ENCODE measurements around the gene REN. TPM values are rescaled to one million over a fixed set of nuclear protein-coding genes. Genes with fewer than 3 reads are reported as not detected.

REN gene
- total RNA-seq, 2 experiments from 2014 or later: not detected

GRCh38 chr1:204161609-204162493 lies 4.3 kb downstream of the REN start:
- no peak for ATAC-seq
- Mint-ChIP-seq H3K36me3 (no peaks in the 10 kb centered on the region), H3K9me3 (ENCODE audit: low read depth) (no peaks in the 10 kb centered on the region), H3K4me3 (no peak overlapping the region), H3K27me3 (peaks cover 3% of the 10 kb centered on the region), H3K27ac (no peak overlapping the region), H3K4me1 (no peaks in the 10 kb centered on the region)
- CTCF ChIA-PET: interaction anchor here (0.9 to 4.4 kb wide), 19 partner anchors 11 to 645 kb away, joined by 3 to 39 read pairs (median 5); partner anchors contain the start of genes ETNK2 and PLEKHA6
- DNase-seq: no peak

- CTCF ChIA-PET: interaction anchor here (2.6 kb wide), 1 partner anchor 206 kb away, joined by 8 read pairs; no protein-coding TSS in a partner anchor
- H3K9me3 Mint-ChIP-seq (ENCODE audit: low read depth): no peaks in the 10 kb centered on the region
- H3K4me3 Mint-ChIP-seq: no peak overlapping the region
- H3K27ac Mint-ChIP-seq: no peak overlapping the region
- no peaks in the 10 kb centered on the region for H3K36me3 Mint-ChIP-seq
- no peaks in the 10 kb centered on the region for H3K4me1 Mint-ChIP-seq
- peaks cover 3% of the 10 kb centered on the region for H3K27me3 Mint-ChIP-seq
- DNase-seq: no peak
- no peak for ATAC-seq
Measured at GRCh38 chr1:204157962-204158361, 8.2 kb downstream of the REN start.

- no peaks in the 10 kb centered on the region for H3K9me3 Mint-ChIP-seq (ENCODE audit: low read depth)
- CTCF ChIA-PET: no interaction called here
- no peaks in the 10 kb centered on the region for H3K36me3 Mint-ChIP-seq
- DNase-seq: no peak
- no peaks in the 10 kb centered on the region for H3K4me1 Mint-ChIP-seq
- peaks cover 11% of the 10 kb centered on the region for H3K27me3 Mint-ChIP-seq
- H3K4me3 Mint-ChIP-seq: no peak overlapping the region
- ATAC-seq: no peak
- no peak overlapping the region for H3K27ac Mint-ChIP-seq
Measured at GRCh38 chr1:204155881-204156280, 10.3 kb downstream of the REN start.

- no peaks in the 10 kb centered on the region for H3K4me1 Mint-ChIP-seq
- CTCF ChIA-PET: interaction anchor here (0.8 kb wide), 1 partner anchor 9 kb away, joined by 5 read pairs; no protein-coding TSS in a partner anchor
Measured at GRCh38 chr1:204154568-204155255, 11.4 kb downstream of the REN start.

GRCh38 chr1:204153667-204154066 lies 12.5 kb downstream of the REN start:
- ATAC-seq (no peak), DNase-seq (no peak)
- CTCF ChIA-PET: interaction anchor here (1.2 kb wide), 1 partner anchor 10 kb away, joined by 4 read pairs; no protein-coding TSS in a partner anchor
- H3K4me3 Mint-ChIP-seq: no peak overlapping the region
- H3K36me3 Mint-ChIP-seq: no peaks in the 10 kb centered on the region
- H3K9me3 Mint-ChIP-seq (ENCODE audit: low read depth): no peaks in the 10 kb centered on the region
- no peak overlapping the region for H3K27ac Mint-ChIP-seq
- peaks cover 20% of the 10 kb centered on the region for H3K27me3 Mint-ChIP-seq
- H3K4me1 Mint-ChIP-seq: no peaks in the 10 kb centered on the region

More at GRCh38 chr1:204154568-204155255, 11.4 kb downstream of the REN start:
- no peak for ATAC-seq
- Mint-ChIP-seq H3K27me3 (peaks cover 20% of the 10 kb centered on the region), H3K36me3 (no peaks in the 10 kb centered on the region), H3K27ac (no peak overlapping the region), H3K9me3 (ENCODE audit: low read depth) (no peaks in the 10 kb centered on the region), H3K4me3 (no peak overlapping the region)
- no peak for DNase-seq

GRCh38 chr1:204152310-204153044 lies 13.7 kb downstream of the REN start:
- Mint-ChIP-seq H3K9me3 (ENCODE audit: low read depth) (no peaks in the 10 kb centered on the region), H3K4me1 (no peaks in the 10 kb centered on the region), H3K4me3 (peak overlapping the region; percentile 31), H3K27me3 (peaks cover 20% of the 10 kb centered on the region), H3K27ac (no peak overlapping the region), H3K36me3 (no peaks in the 10 kb centered on the region)
- DNase-seq (no peak), ATAC-seq (no peak)
- CTCF ChIA-PET: interaction anchor here (0.7 to 2.6 kb wide), 4 partner anchors 11 to 292 kb away, joined by 3 to 8 read pairs (median 4); no protein-coding TSS in a partner anchor

- H3K27ac Mint-ChIP-seq: no peak within 1 kb of the TSS
- no peaks in the 10 kb centered on the region for H3K4me1 Mint-ChIP-seq
- H3K27me3 Mint-ChIP-seq: peaks cover 20% of the 10 kb centered on the region
- no peaks in the 10 kb centered on the region for H3K9me3 Mint-ChIP-seq (ENCODE audit: low read depth)
- ATAC-seq (peak; percentile 67), DNase-seq (no peak)
- H3K36me3 Mint-ChIP-seq: no peaks in the 10 kb centered on the region
- CTCF ChIA-PET: interaction anchor here (0.7 to 2.6 kb wide), 5 partner anchors 8 to 291 kb away, joined by 3 to 8 read pairs (median 3); no protein-coding TSS in a partner anchor
- H3K4me3 Mint-ChIP-seq: peak within 1 kb of the TSS; percentile 31
Measured at GRCh38 chr1:204151552-204152309, 14.4 kb downstream of the REN start, which contains the start of gene ETNK2. Gene ETNK2 (minus strand): TSS chr1:204152044. CDS start chr1:204151852, 192 bp downstream.

- Mint-ChIP-seq H3K36me3 (no peaks in the 10 kb centered on the region), H3K27me3 (peaks cover 20% of the 10 kb centered on the region), H3K9me3 (ENCODE audit: low read depth) (no peaks in the 10 kb centered on the region), H3K4me3 (no peak overlapping the region), H3K27ac (no peak overlapping the region), H3K4me1 (no peaks in the 10 kb centered on the region)
- ATAC-seq (no peak), DNase-seq (no peak)
- CTCF ChIA-PET: interaction anchor here (0.9 to 2.6 kb wide), 3 partner anchors 9 to 213 kb away, joined by 3 to 8 read pairs (median 3); no protein-coding TSS in a partner anchor
Measured at GRCh38 chr1:204150702-204151551, 15.2 kb downstream of the REN start.

- DNase-seq (no peak), ATAC-seq (no peak)
- CTCF ChIA-PET: interaction anchor here (2.6 kb wide), 1 partner anchor 13 kb away, joined by 8 read pairs; no protein-coding TSS in a partner anchor
- Mint-ChIP-seq H3K36me3 (no peaks in the 10 kb centered on the region), H3K27me3 (peaks cover 20% of the 10 kb centered on the region), H3K4me1 (no peaks in the 10 kb centered on the region), H3K4me3 (no peak overlapping the region), H3K27ac (no peak overlapping the region), H3K9me3 (ENCODE audit: low read depth) (no peaks in the 10 kb centered on the region)
Measured at GRCh38 chr1:204149635-204150565, 16.2 kb downstream of the REN start.

GRCh38 chr1:204149107-204149506 lies 17.0 kb downstream of the REN start:
- Mint-ChIP-seq H3K36me3 (no peaks in the 10 kb centered on the region), H3K27me3 (peaks cover 18% of the 10 kb centered on the region), H3K9me3 (ENCODE audit: low read depth) (no peaks in the 10 kb centered on the region), H3K4me3 (no peak overlapping the region), H3K4me1 (no peaks in the 10 kb centered on the region), H3K27ac (no peak overlapping the region)
- CTCF ChIA-PET: interaction anchor here (1.1 kb wide), 1 partner anchor 13 kb away, joined by 3 read pairs; no protein-coding TSS in a partner anchor
- ATAC-seq (no peak), DNase-seq (no peak)
